Measurements from ENCODE around the gene SCN3B.
"Not testable (repeated sequence)": the region's sequence is repeated elsewhere in the genome, so short reads cannot be mapped to it uniquely, and the experiment has no call there.

SCN3B gene

GRCh38 chr11:123654566-123655081, at the start of gene SCN3B:
SCN3B (minus strand) TSS chr11:123654624; CDS start chr11:123653801, 823 bp downstream.
- DNase-seq = peak; percentile 82 to 88

- DNase-seq = no peak
Measured at GRCh38 chr11:123702696-123703095, 48.3 kb upstream of the SCN3B start.

- no peak for DNase-seq
Measured at GRCh38 chr11:123702139-123702538, 47.7 kb upstream of the SCN3B start.

GRCh38 chr11:123700772-123701171, 46.3 kb upstream of the SCN3B start:
- DNase-seq = no peak

- no peak for DNase-seq
Measured at GRCh38 chr11:123698546-123699127, 44.2 kb upstream of the SCN3B start.

- no peak for DNase-seq
Measured at GRCh38 chr11:123696183-123696582, 41.8 kb upstream of the SCN3B start.

GRCh38 chr11:123695231-123695630, 40.8 kb upstream of the SCN3B start:
- no peak for DNase-seq

GRCh38 chr11:123694551-123694950, 40.1 kb upstream of the SCN3B start:
- DNase-seq = no peak

- DNase-seq = no peak
Measured at GRCh38 chr11:123692961-123693360, 38.5 kb upstream of the SCN3B start.

GRCh38 chr11:123690485-123690884, 36.1 kb upstream of the SCN3B start:
- no peak for DNase-seq

GRCh38 chr11:123684601-123685000, 30.2 kb upstream of the SCN3B start:
- DNase-seq = no peak

GRCh38 chr11:123683428-123684170, 29.2 kb upstream of the SCN3B start:
- DNase-seq = no peak

GRCh38 chr11:123682696-123683410, 28.4 kb upstream of the SCN3B start:
- no peak for DNase-seq

GRCh38 chr11:123681030-123681429, 26.6 kb upstream of the SCN3B start:
- no peak for DNase-seq

GRCh38 chr11:123678246-123678645, 23.8 kb upstream of the SCN3B start:
- DNase-seq = no peak

GRCh38 chr11:123677510-123677909, 23.1 kb upstream of the SCN3B start:
- no peak for DNase-seq

- no peak for DNase-seq
Measured at GRCh38 chr11:123674297-123674696, 19.9 kb upstream of the SCN3B start.

GRCh38 chr11:123672568-123672967, 18.1 kb upstream of the SCN3B start:
- no peak for DNase-seq

- DNase-seq = no peak
Measured at GRCh38 chr11:123671534-123671933, 17.1 kb upstream of the SCN3B start.

GRCh38 chr11:123670081-123670480, 15.7 kb upstream of the SCN3B start:
- DNase-seq = no peak

GRCh38 chr11:123665306-123665705, 10.9 kb upstream of the SCN3B start:
- DNase-seq = no peak

- not testable (repeated sequence) for DNase-seq
Measured at GRCh38 chr11:123659965-123660364, 5.5 kb upstream of the SCN3B start.

- no peak for DNase-seq
Measured at GRCh38 chr11:123659311-123659710, 4.9 kb upstream of the SCN3B start.

Measured in NCI-H2081 (cell line).